PC-3 (cell line): ENCODE data around the gene LSP1. TPM values are rescaled to one million over a fixed set of nuclear protein-coding genes. Genes with fewer than 3 reads are reported as not detected.

Experiments
- ATAC-seq: fragments of 200-7000 bp; cut with Tn5 transposase; 2 replicates; pipeline ENCODE4 v1.9.1; 2020; ENCODE audit warnings: mild to moderate bottlenecking, moderate library complexity
- BruUV-seq: library from RNA; stranded (reverse); fragments of 400-500 nt; replicated peaks from 2 replicates; lab custom pipeline; 2021; lab: Mats Ljungman, UMichigan
- CTCF ChIA-PET: fragments of 300-600 bp; sonication (Branson Sonifier 250); formaldehyde crosslinking; loops from one replicate; lab custom pipeline; 2022; ENCODE audit warnings: antibody characterized with exemption; lab: Charles Lee
- POLR2A ChIA-PET: fragments of 300-600 bp; sonication (Branson Sonifier 250); formaldehyde crosslinking; loops from one replicate; lab custom pipeline; 2022; ENCODE audit warnings: antibody characterized with exemption; ENCODE audit not compliant: unreplicated experiment; lab: Charles Lee
- DNase-seq: peaks from one replicate; pipeline ENCODE4 v3.0.0-alpha.2; 2015
- H2AFZ ChIP-seq: fragments of 300-600 bp; sonication (generic); 2 replicates; pipeline ENCODE4 v1.6.0; 2016; ENCODE audit warnings: antibody characterized with exemption, low read length
- H3F3A ChIP-seq: fragments of 300-600 bp; sonication (generic); one replicate; pipeline ENCODE4 v1.6.0; 2017; ENCODE audit warnings: antibody characterized with exemption, low read length, control low read depth, mild to moderate bottlenecking; ENCODE audit not compliant: unreplicated experiment
- H3K27ac ChIP-seq: fragments of 300-600 bp; sonication (generic); 2 replicates; pipeline ENCODE4 v1.5.1; 2016; ENCODE audit warnings: mild to moderate bottlenecking, low read length
- H3K27me3 ChIP-seq: fragments of 300-600 bp; sonication (generic); 2 replicates; pipeline ENCODE4 v1.6.1; 2016; ENCODE audit warnings: low read length, mixed read lengths
- H3K36me3 ChIP-seq: fragments of 300-600 bp; sonication (generic); 2 replicates; pipeline ENCODE4 v1.6.1; 2016; ENCODE audit warnings: low read depth, mixed run types, low read length, mixed read lengths
- H3K4me1 ChIP-seq: fragments of 300-600 bp; sonication (generic); 2 replicates; pipeline ENCODE4 v1.5.1; 2016; ENCODE audit warnings: low read length; ENCODE audit not compliant: insufficient read depth
- H3K4me2 ChIP-seq: fragments of 300-600 bp; sonication (generic); 2 replicates; pipeline ENCODE4 v1.6.0; 2016; ENCODE audit warnings: low read length
- H3K4me3 ChIP-seq: fragments of 300-600 bp; sonication (generic); 2 replicates; pipeline ENCODE4 v1.5.1; 2016; ENCODE audit warnings: mild to moderate bottlenecking, low read length, mixed read lengths
- H3K79me2 ChIP-seq: fragments of 300-600 bp; sonication (generic); 2 replicates; pipeline ENCODE4 v1.6.1; 2017; ENCODE audit warnings: low read length, mixed read lengths
- H3K9ac ChIP-seq: fragments of 300-600 bp; sonication (generic); 2 replicates; pipeline ENCODE4 v1.6.0; 2016; ENCODE audit warnings: mild to moderate bottlenecking, low read length
- H3K9me2 ChIP-seq: fragments of 300-600 bp; sonication (generic); replicated peaks from 2 replicates; pipeline ENCODE4 v1.6.1; 2016; ENCODE audit warnings: mixed run types, low read length, mixed read lengths
- H3K9me3 ChIP-seq: fragments of 300-600 bp; sonication (generic); 2 replicates; pipeline ENCODE4 v1.6.1; 2016; ENCODE audit warnings: low read length, mixed read lengths
- H4K20me1 ChIP-seq: fragments of 300-600 bp; sonication (generic); 2 replicates; pipeline ENCODE4 v1.6.1; 2016; ENCODE audit warnings: low read length, mixed read lengths
- CTCF ChIP-seq: fragments of 300-600 bp; sonication (generic); conservative IDR thresholded peaks from 2 replicates; pipeline ENCODE4 v1.5.1; 2017; ENCODE audit warnings: antibody characterized with exemption, low read depth, mild to moderate bottlenecking, low read length
- EZH2 ChIP-seq: fragments of 300-600 bp; sonication (generic); IDR thresholded peaks from one replicate; pipeline ENCODE4 v1.6.1; 2017; ENCODE audit warnings: antibody characterized with exemption, mild to moderate bottlenecking, low read length; ENCODE audit not compliant: unreplicated experiment
- EZH2phosphoT487 ChIP-seq: fragments of 300-600 bp; sonication (generic); IDR thresholded peaks from 2 replicates; pipeline ENCODE4 v1.6.1; 2018; ENCODE audit warnings: mild to moderate bottlenecking, antibody characterized with exemption, low read length, borderline replicate concordance
- intact Hi-C: fragments of 100-400 bp; cut with micrococcal nuclease; formaldehyde crosslinking; loops from 2 replicates; pipeline ENCODE4 v1.9.0; 2023
- total RNA-seq: library from RNA; depleted of rRNA; stranded (reverse); fragments of >200 nt; gene quantifications from 2 replicates; pipeline ENCODE4 v1.2.3, GENCODE V29; 2014

Gene LSP1
- total RNA-seq, 1 experiment from 2014 or later: not detected

GRCh38 chr11:1843796-1844195, 9.1 kb upstream of the LSP1 start:
- no peaks in the 10 kb centered on the region for H3K27me3 ChIP-seq
- H3K4me3 ChIP-seq: no peak overlapping the region
- no peaks in the 10 kb centered on the region for H3K9me3 ChIP-seq
- BruUV-seq: no TSS peak
- H2AFZ ChIP-seq: no peak overlapping the region
- H3K9ac ChIP-seq: no peak overlapping the region
- H3K4me2 ChIP-seq: no peak overlapping the region
- DNase-seq: no peak
- no peak overlapping the region for H3K27ac ChIP-seq
- no peaks in the 10 kb centered on the region for H3K4me1 ChIP-seq
- H3K79me2 ChIP-seq: no peaks in the 10 kb centered on the region
- no peaks in the 10 kb centered on the region for H3K36me3 ChIP-seq
- ChIA-PET CTCF (no interaction called here), POLR2A (no interaction called here)
- H3F3A ChIP-seq: no peaks in the 10 kb centered on the region
- H4K20me1 ChIP-seq: no peaks in the 10 kb centered on the region
- no peak for TF ChIP-seq EZH2phosphoT487
- TF ChIP-seq EZH2: no peak
- no peak for TF ChIP-seq CTCF
- no peaks in the 10 kb centered on the region for H3K9me2 ChIP-seq
- intact Hi-C loops: no loop called here
- no peak for ATAC-seq

GRCh38 chr11:1844221-1845094, 8.4 kb upstream of the LSP1 start:
- no peak overlapping the region for H3K4me2 ChIP-seq
- H3K36me3 ChIP-seq: no peaks in the 10 kb centered on the region
- no peak overlapping the region for H2AFZ ChIP-seq
- no peak overlapping the region for H3K9ac ChIP-seq
- DNase-seq (no peak), ATAC-seq (peak; percentile 29; the same call in 1 of the 2 replicates)
- TF ChIP-seq EZH2phosphoT487: no peak
- no peak for TF ChIP-seq CTCF
- TF ChIP-seq EZH2: no peak
- ChIA-PET POLR2A (no interaction called here), CTCF (no interaction called here)
- no peaks in the 10 kb centered on the region for H3K9me2 ChIP-seq
- intact Hi-C loops: no loop called here
- no peak overlapping the region for H3K27ac ChIP-seq
- BruUV-seq: no TSS peak
- no peak overlapping the region for H3K4me3 ChIP-seq
- no peaks in the 10 kb centered on the region for H3K9me3 ChIP-seq
- no peaks in the 10 kb centered on the region for H3F3A ChIP-seq
- H3K4me1 ChIP-seq: no peaks in the 10 kb centered on the region
- no peaks in the 10 kb centered on the region for H3K27me3 ChIP-seq
- H4K20me1 ChIP-seq: no peaks in the 10 kb centered on the region
- no peaks in the 10 kb centered on the region for H3K79me2 ChIP-seq

GRCh38 chr11:1845095-1845429, 7.8 kb upstream of the LSP1 start:
- Histone ChIP-seq H3K27ac (no peak overlapping the region), H4K20me1 (no peaks in the 10 kb centered on the region), H3K79me2 (no peaks in the 10 kb centered on the region), H3K4me2 (no peak overlapping the region), H2AFZ (no peak overlapping the region), H3K9me3 (no peaks in the 10 kb centered on the region), H3K4me1 (no peaks in the 10 kb centered on the region), H3K27me3 (no peaks in the 10 kb centered on the region), H3F3A (no peaks in the 10 kb centered on the region), H3K9ac (no peak overlapping the region), H3K4me3 (no peak overlapping the region), H3K9me2 (no peaks in the 10 kb centered on the region), H3K36me3 (no peaks in the 10 kb centered on the region)
- ATAC-seq (no peak), DNase-seq (no peak)
- intact Hi-C loops: no loop called here
- CTCF ChIA-PET: no interaction called here
- no TSS peak for BruUV-seq
- TF ChIP-seq EZH2phosphoT487: no peak
- no peak for TF ChIP-seq EZH2
- no peak for TF ChIP-seq CTCF
- POLR2A ChIA-PET: no interaction called here
